ENCODE measurements around the gene TDRKH. TPM values are rescaled to one million over a fixed set of nuclear protein-coding genes. Genes with fewer than 3 reads are reported as not detected.
A peak's percentile ranks its signal among the peaks of the same experiment; 100 is the strongest.
"Not testable (repeated sequence)": the region's sequence is repeated elsewhere in the genome, so short reads cannot be mapped to it uniquely, and the experiment has no call there.

TDRKH gene
- polyA plus RNA-seq, 5 donors: 9.9 to 13.5 (median 11.2) TPM

GRCh38 chr1:151763990-151764389 is 26.3 kb downstream of the TDRKH start:
- DNase-seq: no peak

GRCh38 chr1:151762941-151763921 is 27.1 kb downstream of the TDRKH start, which contains the start of gene MRPL9:
TSS of gene MRPL9 (minus strand) at chr1:151763496. CDS start at chr1:151763479, 17 bp downstream.
- DNase-seq: peak; percentile 73 to 79

DNA sequence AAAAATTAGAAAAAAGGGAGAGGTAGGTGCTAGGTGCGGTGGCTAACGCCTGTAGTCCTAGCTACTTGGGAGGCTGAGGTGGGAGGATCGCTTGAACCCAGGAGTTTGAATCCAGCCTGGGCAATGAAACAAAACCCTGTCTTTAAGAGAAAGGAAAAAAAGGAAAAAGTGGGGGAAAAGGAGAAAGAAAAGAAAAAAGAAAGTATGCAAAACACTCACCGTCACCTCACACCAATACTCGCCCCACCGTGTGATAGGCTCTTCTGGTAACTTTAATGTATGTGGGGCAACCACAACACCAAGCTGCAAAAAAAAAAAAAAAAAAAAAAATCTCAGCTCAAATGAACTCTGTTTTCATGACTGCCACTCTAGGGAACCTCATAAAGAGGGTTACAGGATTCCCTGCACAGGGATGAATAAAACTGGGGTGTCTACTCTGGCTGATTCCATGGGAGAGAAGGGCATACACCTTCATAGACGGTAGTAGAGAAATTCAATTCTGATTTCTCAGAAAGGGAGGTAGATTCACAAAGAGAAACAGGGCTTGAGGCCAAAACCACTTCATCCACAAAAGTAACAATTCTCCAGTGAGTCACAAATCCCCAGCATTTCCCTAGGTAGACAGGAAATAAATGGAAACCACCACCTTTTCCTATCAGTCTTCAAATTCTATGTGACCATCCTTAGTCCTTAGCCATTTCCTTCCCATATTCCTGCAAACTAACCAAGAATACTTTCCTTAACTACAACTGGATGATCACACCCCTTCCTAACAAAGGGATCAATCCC is 29.5 kb downstream of the TDRKH start:
- DNase-seq: no peak

GRCh38 chr1:151759241-151759640 is 31.1 kb downstream of the TDRKH start:
- no peak for DNase-seq

GRCh38 chr1:151756291-151756690 is 34.0 kb downstream of the TDRKH start:
- DNase-seq: no peak

GRCh38 chr1:151741516-151741915 is 48.8 kb downstream of the TDRKH start:
- DNase-seq: no peak

- DNase-seq: no peak
Measured at GRCh38 chr1:151739590-151740355, 50.5 kb downstream of the TDRKH start.

- no peak for DNase-seq
Measured at GRCh38 chr1:151737479-151737878, 52.8 kb downstream of the TDRKH start.

GRCh38 chr1:151737026-151737425 is 53.3 kb downstream of the TDRKH start:
- DNase-seq: no peak

- DNase-seq: not testable (repeated sequence)
Measured at GRCh38 chr1:151733995-151734394, 56.3 kb downstream of the TDRKH start.

DNA sequence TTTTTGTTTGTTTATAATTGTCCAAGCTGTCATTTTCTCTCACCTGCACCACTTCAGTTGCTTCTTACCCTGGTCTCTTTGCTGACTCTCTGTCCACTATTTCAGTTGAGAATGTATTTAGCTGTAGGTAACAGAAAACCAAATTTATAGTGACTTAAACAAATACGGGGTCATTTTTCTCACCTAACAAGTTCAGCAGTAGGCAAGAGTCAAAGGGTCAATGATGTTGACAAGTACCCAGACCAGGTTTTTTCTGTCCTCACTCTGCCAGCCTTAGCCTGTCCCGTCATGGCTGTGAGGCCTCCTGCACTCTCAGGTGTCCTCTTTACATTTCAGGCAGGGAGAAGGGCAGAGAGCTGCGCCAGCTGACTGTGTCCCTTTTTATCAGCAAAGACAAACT is 57.2 kb downstream of the TDRKH start:
- DNase-seq: no peak

DNA sequence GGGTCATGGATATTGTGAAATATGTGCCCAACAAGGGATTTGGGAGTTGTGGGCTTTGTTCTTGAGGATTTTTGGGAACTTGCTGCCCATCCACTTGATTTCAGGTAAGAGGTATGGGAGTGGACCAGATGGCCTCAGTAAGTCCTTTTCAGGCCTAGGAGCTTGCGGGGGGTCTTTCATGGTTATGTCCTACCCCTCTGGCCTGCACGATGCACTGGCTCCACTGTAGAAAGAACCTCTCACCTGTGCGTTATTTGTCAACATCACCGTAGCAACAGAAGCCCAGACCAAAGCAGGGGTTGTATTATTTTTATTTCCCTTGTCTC is 60.4 kb downstream of the TDRKH start:
- no peak for DNase-seq

GRCh38 chr1:151729157-151729965 is 60.9 kb downstream of the TDRKH start:
- no peak for DNase-seq

DNA sequence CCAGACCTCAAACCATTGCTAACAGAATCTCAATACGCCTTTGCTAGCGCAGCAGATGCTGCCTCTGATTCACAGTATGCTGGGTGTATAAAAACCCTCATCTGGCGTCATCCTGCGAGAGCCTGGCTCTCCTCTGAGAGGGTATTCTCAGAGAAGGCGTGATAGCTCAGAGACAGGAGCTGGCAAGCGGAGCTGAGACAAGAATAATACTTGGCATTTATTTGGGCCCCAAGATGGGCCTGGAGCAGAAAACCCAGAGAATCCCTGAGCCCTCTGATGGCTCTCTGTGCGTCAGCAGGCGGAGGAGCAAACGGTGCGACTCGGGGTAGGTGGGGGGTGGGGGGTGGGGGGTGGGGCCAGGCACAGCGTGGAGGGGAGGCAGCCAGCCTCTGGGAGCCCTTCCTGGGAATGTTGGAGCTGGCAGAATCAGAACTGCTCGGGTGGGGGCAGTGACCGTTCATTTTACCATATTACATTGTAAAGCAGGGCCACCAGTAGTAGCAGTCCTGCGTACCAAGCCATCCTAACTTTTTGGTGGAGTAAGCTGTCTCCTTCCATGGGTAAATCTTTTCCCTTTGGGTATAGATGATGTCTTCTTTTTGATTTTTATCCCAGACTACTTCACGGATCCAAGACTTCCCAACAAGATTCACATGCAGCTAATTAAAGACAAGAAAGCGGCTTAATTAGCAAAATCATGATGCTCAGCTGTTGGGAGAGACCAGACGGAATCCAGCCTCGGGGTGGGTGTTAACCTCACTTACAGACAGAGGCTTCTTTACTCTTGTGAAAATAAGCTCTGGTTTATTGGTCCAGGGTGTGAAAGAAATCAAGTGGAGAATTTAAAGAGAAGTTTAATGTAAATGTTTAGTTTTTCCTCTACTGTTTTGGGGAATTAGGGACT is 61.9 kb downstream of the TDRKH start:
- DNase-seq: no peak

DNA sequence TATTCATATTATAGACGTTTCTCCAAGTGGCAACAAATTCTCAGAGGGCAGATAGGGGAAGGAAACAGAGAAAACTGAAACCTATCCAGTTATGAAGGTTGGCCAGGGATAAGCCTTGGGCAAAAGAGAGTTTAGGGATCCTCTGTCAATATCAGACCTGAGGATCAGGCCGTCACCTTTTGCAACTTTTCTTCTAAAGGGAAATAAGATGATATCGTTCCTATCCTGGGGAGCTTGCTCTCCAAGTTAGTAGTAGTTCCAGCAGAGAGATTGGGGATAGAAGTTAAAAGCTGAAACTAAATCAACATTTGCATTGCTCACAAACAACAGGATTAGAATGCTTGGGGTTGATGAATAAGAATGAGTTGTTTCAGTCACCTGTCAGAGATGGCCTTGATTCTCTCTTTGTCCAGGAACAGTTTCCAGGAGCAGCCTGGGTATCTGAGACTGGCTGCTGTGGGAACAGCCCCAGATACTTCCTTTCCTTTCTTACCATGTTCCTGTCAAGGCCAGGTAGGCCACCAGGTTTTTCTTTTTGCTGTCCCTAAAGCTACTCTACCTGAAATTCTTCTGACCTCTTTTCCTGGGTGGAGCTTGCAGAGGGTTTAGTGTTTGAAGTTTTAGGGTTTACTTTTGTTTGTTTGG is 66.5 kb downstream of the TDRKH start:
- DNase-seq: no peak
